ENCODE measurements around the gene BEGAIN.

BEGAIN gene

DNA sequence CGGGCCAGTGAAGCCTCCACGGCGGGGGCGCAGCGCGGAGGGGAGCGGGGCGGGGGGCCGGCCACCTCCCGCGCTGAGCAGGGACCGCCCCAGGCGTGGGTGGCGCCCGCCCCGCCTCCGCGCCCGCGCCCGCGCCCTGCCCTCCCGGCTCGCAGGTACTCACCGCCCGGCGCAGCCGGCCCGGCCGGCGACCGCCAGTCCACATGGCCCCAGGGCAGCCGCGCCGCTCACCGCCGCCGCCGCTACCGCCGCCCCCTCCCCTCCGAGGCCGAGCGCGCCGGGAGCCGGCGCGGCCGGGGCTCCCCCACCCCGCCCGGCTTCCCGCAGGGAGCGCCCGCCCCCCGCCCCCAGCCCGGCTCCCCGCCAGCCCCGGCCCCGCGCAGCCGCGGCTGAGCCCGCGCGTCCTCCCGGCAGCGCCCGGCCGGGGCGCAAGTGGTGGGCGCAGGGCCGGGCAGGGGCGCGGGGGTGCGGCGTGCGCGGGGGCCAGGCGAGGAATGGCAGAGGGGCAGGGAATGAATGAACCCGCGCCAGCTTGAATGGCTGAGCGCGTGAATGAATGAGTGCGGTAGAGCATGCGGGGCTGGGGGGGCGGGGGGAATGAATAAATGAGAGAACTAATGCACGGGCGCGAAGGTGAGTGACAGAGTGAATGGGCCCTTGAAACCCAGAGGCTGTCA, at the start of gene BEGAIN:
Gene BEGAIN (minus strand): TSS at position 332 of the 677 bp plus-strand sequence. CDS start 127 bp downstream, at position 205.
- DNase-seq (ENCODE audit: low read depth in 3 of 3): peak in 2 of 3 experiments; percentile 25 to 31

DNA sequence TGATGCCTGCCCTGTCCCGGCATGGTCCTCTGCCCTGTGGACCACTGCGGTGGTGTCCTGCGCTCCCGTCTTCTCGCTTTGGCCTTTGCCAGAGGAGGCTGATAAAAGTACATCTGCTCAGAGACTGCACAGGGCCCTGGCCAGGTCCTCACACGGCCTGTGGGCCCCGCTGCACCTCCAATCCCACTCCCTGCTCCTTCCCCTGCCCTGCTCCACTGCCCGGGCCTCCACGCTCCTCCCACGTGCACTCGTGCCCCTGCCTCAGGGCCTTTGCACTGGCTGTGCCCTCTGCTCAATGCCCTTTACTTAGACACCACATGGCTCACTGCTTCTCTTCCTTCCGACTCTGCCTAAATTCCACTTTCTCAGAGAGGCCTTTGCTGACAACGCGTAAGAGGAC, 49.3 kb upstream of the BEGAIN start:
- DNase-seq (ENCODE audit: low read depth in 3 of 3): no peak

GRCh38 chr14:100634026-100634425, 46.8 kb upstream of the BEGAIN start:
- no peak for DNase-seq (ENCODE audit: low read depth in 3 of 3)

- DNase-seq (ENCODE audit: low read depth in 3 of 3): no peak
Measured at GRCh38 chr14:100633406-100633805, 46.2 kb upstream of the BEGAIN start.

GRCh38 chr14:100629696-100630095, 42.5 kb upstream of the BEGAIN start:
- no peak for DNase-seq (ENCODE audit: low read depth in 3 of 3)

DNA sequence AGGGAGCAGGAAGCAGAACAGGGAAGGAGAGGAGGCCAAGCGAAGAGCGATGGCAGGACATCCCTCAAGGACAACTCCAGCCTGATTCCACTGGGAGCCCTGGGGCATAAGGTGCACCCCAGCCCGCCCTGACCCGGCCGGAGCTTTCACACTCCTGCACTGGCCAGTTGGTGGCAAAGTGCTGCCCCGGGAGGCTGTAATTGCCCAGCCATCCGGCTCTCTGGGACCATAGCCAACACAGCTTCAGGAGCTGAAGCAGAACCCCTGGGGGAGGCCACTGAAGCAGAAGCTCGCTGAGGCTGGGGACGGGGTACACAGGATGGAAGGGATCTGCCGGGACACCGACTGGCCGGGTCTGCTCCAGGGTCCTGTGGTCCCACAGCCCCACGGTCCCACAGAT, 41.9 kb upstream of the BEGAIN start:
- DNase-seq (ENCODE audit: low read depth in 3 of 3): no peak

- no peak for DNase-seq (ENCODE audit: low read depth in 3 of 3)
Measured at GRCh38 chr14:100628225-100628624, 41.0 kb upstream of the BEGAIN start.

DNA sequence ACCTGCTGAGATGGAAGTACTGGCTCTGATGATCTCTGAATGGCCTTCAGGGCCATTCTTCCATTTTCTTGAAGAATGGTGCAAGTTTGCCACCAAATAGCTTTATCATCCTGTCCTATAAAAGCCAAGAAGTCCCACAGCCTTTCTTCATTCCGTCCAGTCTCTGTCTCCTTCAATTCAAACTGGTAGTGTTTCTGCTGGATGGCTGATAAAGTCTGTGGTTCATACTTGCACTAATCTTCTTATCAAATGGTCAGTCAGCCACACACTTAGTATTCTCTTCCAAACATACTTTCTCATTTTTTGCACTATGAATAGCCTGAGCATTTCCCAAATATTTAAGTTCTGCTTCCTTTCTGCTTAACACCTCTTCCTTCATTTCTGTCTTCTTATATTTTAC, 39.4 kb upstream of the BEGAIN start:
- no peak for DNase-seq (ENCODE audit: low read depth in 3 of 3)

GRCh38 chr14:100623961-100624360, 36.7 kb upstream of the BEGAIN start:
- no peak for DNase-seq (ENCODE audit: low read depth in 3 of 3)

- DNase-seq (ENCODE audit: low read depth in 3 of 3): no peak
Measured at GRCh38 chr14:100623557-100623956, 36.3 kb upstream of the BEGAIN start.

DNA sequence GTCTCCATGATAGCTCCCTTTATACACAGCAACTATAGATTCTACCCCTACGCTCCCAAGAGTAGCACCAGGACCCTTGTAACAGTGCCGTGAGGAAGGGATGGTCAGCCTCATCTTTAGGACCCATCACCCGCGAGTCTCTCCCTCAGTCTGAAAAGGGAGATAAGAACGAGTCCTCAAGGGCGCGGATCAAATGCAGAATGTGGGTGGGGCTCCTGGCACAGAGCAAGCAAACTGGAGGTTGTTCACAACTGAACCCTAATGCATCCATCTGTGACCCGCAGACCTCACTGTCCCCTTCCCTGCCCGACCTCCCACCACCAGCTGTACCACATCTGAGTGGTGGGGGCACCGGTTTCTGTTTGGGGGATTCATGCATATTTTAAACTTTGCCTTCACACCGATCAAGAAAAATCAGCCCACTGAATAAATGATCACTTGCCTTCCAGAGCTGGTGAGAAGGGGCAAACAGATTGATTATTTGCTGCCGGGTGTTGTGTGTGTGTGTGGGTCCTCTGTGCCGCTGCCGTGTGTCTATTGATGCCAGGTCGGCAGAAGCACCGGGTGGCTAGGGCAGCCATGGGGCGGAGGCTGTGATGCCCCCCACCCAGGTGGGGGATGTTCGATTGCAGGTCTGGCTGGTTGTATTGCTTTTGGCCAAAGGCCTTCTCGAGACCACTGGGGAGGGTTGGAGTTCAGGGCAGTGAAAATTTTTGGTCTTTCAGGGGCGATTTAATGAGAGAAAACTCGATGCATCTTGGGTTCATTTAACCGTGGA, 35.7 kb upstream of the BEGAIN start:
- no peak for DNase-seq (ENCODE audit: low read depth in 3 of 3)

GRCh38 chr14:100622224-100622623, 35.0 kb upstream of the BEGAIN start:
- DNase-seq (ENCODE audit: low read depth in 3 of 3): no peak

DNA sequence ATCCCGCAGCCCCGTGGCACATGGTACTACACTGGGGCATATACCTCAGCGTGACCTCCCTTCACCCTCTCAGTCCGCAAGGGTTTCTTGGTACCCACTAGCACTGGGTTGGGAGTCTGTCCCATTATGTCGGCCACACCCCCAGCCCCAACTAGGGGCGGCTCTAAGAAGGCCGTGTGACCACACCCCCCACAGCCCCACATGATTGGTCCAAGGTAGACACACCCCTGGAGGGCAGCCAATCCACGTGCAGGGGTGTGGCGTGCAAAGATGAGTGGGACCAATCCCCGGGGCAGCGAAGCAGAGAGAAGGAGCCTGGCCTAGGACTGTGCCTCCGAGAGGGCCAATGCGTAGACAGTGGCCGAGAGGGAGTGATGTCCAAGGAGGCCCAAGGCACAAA, 34.6 kb upstream of the BEGAIN start:
- no peak for DNase-seq (ENCODE audit: low read depth in 3 of 3)

GRCh38 chr14:100620255-100621100, 33.3 kb upstream of the BEGAIN start:
- DNase-seq (ENCODE audit: low read depth in 3 of 3): no peak

GRCh38 chr14:100619396-100620254, 32.4 kb upstream of the BEGAIN start:
- no peak for DNase-seq (ENCODE audit: low read depth in 3 of 3)

DNA sequence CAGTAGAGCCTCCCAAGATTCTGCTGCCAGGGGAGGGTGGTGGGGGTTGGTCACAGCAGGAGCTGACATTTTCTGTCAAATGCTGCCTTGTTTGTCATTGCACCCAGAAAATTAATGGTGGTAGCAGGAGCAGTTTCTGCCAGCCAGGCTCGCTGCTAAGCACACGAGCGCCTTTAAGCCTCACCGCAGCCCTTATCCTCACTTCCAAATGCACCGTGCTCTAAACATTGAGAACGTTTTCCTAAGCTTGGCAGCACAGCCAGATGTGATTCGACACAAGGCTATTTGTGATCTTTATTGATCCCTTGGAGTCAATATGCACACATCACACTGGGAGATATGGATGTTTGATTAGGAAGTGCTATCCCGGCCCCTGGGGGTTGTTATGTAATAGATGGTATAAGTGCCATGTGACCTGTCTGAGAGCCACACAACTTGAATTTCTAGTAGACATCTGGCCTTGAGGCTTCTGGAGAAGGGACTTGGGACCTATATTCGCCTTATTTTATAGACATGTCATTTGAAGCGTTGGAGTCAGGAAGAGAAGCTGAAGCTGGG, 31.6 kb upstream of the BEGAIN start:
- DNase-seq (ENCODE audit: low read depth in 3 of 3): no peak

GRCh38 chr14:100618318-100618693, 31.1 kb upstream of the BEGAIN start:
- no peak for DNase-seq (ENCODE audit: low read depth in 3 of 3)

DNA sequence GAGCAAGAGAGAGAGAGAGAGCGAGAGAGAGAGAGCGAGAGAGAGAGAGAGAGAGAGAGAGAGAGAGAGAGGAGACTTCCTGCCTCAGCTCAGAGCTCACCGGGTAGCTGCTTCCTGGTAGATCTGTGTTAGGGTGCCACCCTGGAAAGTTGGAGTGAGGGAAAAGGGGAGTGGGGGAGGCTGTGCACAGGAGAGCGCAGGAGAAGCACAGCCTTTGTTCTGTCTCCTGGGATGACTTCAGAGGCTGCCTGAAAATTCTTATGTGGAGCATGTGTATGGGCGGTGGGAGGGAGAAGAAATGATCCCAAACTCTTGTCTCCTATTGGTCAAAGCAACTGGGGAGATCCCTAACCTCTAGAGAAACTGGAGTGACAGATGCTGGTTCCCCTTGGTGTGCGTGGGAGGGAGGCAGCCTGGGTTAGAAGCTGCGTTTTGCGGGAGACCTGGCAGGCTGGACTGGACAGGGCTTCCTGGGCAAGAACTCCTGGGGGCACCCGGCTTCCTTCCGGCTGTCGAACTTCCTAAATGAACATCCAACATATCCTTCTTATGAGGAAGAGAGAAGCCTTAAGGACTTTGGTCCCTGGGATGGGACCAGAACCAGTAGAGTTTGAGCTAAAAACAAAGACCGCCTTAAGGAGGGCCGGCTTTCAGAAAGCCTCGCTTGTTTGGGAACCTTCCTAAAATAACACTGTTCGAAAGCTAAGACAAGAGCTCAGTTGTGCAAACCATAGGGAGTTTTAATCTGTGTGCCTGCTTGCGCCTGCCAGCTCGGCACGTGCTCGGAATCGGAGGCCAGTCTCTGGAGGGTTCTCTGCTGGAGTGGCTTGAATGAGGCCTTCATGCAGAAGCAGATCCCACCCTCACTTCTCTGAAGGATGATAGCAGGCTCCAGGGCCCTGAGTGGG, 30.4 kb upstream of the BEGAIN start:
- DNase-seq (ENCODE audit: low read depth in 3 of 3): no peak

- DNase-seq (ENCODE audit: low read depth in 3 of 3): no peak
Measured at GRCh38 chr14:100616854-100617409, 29.7 kb upstream of the BEGAIN start.
